T-cell (primary cell): ENCODE data around the gene FOXP1. TPM values are rescaled to one million over a fixed set of nuclear protein-coding genes. Genes with fewer than 3 reads are reported as not detected.

ENCODE experiments used
- ATAC-seq, 4 experiments: fragments of 200-7000 bp in 3 of 4; fragments of 150-1000 bp in 1 of 4; cut with Tn5 transposase; replicated peaks in 1 of 4; 1 replicate in 3 of 4; 2 replicates in 1 of 4; pipeline ENCODE4 v1.10.0; 2021; ENCODE audit warnings: moderate library complexity in 3 of 4, mild to moderate bottlenecking in 2 of 4, moderate number of reproducible peaks in 1 of 4
- CTCF ChIA-PET, 2 donors: fragments of 300-600 bp; sonication (Branson Sonifier 250); formaldehyde crosslinking; loops; one replicate each; lab custom pipeline; 2022; ENCODE audit warnings: antibody characterized with exemption in 2 of 2; lab: Charles Lee
- POLR2A ChIA-PET, 2 donors: fragments of 300-600 bp; sonication (Branson Sonifier 250); formaldehyde crosslinking; loops; one replicate each; lab custom pipeline; 2022; ENCODE audit warnings: antibody characterized with exemption in 2 of 2; lab: Charles Lee
- DNase-seq, 35 experiments: peaks; one replicate each; pipeline versions ENCODE4 v3.0.0 to v3.0.0-alpha.2; 2013 to 2023
- H3K27ac ChIP-seq: one replicate; pipeline ENCODE4 v1.5.1; 2013; ENCODE audit warnings: low read length
- H3K27me3 ChIP-seq, 2 experiments: replicated peaks in 1 of 2; 1 replicate in 1 of 2; 2 replicates in 1 of 2; pipeline versions ENCODE4 v1.6.1 to v1.7.0; 2013; ENCODE audit warnings: low read length in 1 of 2, mixed read lengths in 1 of 2; ENCODE audit not compliant: control insufficient read depth in 2 of 2, insufficient read depth in 2 of 2; ENCODE audit errors: extremely low read depth in 1 of 2
- H3K36me3 ChIP-seq, 2 donors: 1 replicate in 1 of 2; 2 replicates in 1 of 2; pipeline versions ENCODE4 v1.6.1 to v1.7.0; 2013; ENCODE audit warnings: low read length in 1 of 2; ENCODE audit not compliant: control insufficient read depth in 2 of 2, insufficient read depth in 1 of 2; ENCODE audit errors: extremely low read depth in 1 of 2
- H3K4me1 ChIP-seq, 2 experiments: 1 replicate in 1 of 2; 2 replicates in 1 of 2; pipeline versions ENCODE4 v1.6.1 to v1.7.0; 2013; ENCODE audit warnings: low read length in 2 of 2, mixed read lengths in 1 of 2; ENCODE audit not compliant: insufficient read depth in 2 of 2, control insufficient read depth in 1 of 2; ENCODE audit errors: extremely low read depth in 1 of 2
- H3K4me3 ChIP-seq, 2 donors: 1 replicate in 1 of 2; 2 replicates in 1 of 2; pipeline versions ENCODE4 v1.5.1 to v1.7.0; 2013; ENCODE audit warnings: mild to moderate bottlenecking in 2 of 2, low read length in 1 of 2, moderate library complexity in 1 of 2; ENCODE audit not compliant: control insufficient read depth in 1 of 2; ENCODE audit errors: extremely low read depth in 1 of 2
- H3K9me3 ChIP-seq: 2 replicates; pipeline ENCODE4 v1.7.0; 2013
- H3K27ac Mint-ChIP-seq, 2 donors: one replicate each; pipeline ENCODE4 v1.8.0; 2020 to 2021; ENCODE audit warnings: mild to moderate bottlenecking in 2 of 2, mixed read lengths in 2 of 2
- H3K27me3 Mint-ChIP-seq, 2 donors: one replicate each; pipeline ENCODE4 v1.8.0; 2021 to 2022; ENCODE audit warnings: mixed read lengths in 2 of 2
- H3K36me3 Mint-ChIP-seq: one replicate; pipeline ENCODE4 v1.8.0; 2021; ENCODE audit warnings: mixed read lengths
- H3K4me1 Mint-ChIP-seq, 3 donors: one replicate each; pipeline ENCODE4 v1.8.0; 2020 to 2022; ENCODE audit warnings: mixed read lengths in 3 of 3, mild to moderate bottlenecking in 1 of 3
- H3K4me3 Mint-ChIP-seq, 3 donors: one replicate each; pipeline ENCODE4 v1.8.0; 2020 to 2022; ENCODE audit warnings: mild to moderate bottlenecking in 3 of 3, mixed read lengths in 3 of 3, moderate library complexity in 3 of 3
- H3K9me3 Mint-ChIP-seq, 3 donors: one replicate each; pipeline ENCODE4 v1.8.0; 2020 to 2022; ENCODE audit warnings: mixed read lengths in 3 of 3
- WGBS: methylation state at CpG from one replicate; pipeline ENCODE4 v1.1.5; 2013; ENCODE audit warnings: missing lambda C conversion rate; ENCODE audit not compliant: insufficient coverage; 5-methylcytosine and 5-hydroxymethylcytosine counted together
- total RNA-seq, 35 experiments: library from RNA in 6 of 35; stranded (reverse) in 6 of 35; fragments of 120-200 nt in 1 of 35; gene quantifications; one replicate each; pipeline versions ENCODE4 v1.2.1 to v1.2.4 and lab custom pipeline; 2013 to 2026

Gene FOXP1
- total RNA-seq, 5 donors from 2014 or later (not counting 1 experiment from before 2014, with no cell fraction given), result 258 to 586 (median 290) TPM

GRCh38 chr3:71154846-71155245 lies 428.7 kb downstream of the FOXP1 start:
- H3K27me3 ChIP-seq, result no peaks in the 10 kb centered on the region
- ChIA-PET CTCF (interaction anchor here in 1 of 2 donors (0.5 kb wide), 1 partner anchor 24 kb away, joined by 8 read pairs; no protein-coding TSS in a partner anchor), POLR2A (no interaction called here)
- no peaks in the 10 kb centered on the region for H3K9me3 ChIP-seq
- no peak for ATAC-seq
- Mint-ChIP-seq H3K27ac (peak overlapping the region; percentile 24 to 29), H3K9me3 (no peaks in the 10 kb centered on the region), H3K4me1 (peaks cover 78 to 87% (median 83%) of the 10 kb centered on the region in 3 donors), H3K4me3 (no peak overlapping the region), H3K27me3 (no peaks in the 10 kb centered on the region), H3K36me3 (peaks cover 38% of the 10 kb centered on the region)
- H3K27ac ChIP-seq, result no peak overlapping the region
- no peak for DNase-seq
- H3K4me3 ChIP-seq, result no peak overlapping the region
- peaks cover 4 to 11% of the 10 kb centered on the region in 2 donors for H3K36me3 ChIP-seq
- H3K4me1 ChIP-seq, result peaks cover 6 to 14% of the 10 kb centered on the region in 2 experiments

DNA sequence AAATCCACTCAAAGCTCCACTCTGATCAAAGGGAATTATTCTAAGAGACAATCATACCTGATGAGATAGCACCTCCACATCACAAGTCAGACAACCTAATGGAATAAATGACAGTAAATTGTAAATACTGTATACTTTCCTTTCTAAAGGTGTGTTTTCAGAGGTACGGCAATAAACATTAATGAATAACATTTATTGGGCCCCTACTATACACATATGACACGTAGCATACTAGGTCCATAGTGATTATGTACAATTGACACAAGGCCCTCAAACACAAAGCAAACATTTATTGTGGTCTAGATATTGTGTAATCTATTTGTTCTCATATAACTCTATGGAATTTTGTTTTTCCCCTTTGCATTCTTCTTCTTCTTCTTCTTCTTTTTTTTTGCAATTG lies 429.8 kb downstream of the FOXP1 start:
- Mint-ChIP-seq H3K36me3 (peaks cover 33% of the 10 kb centered on the region), H3K4me3 (no peak overlapping the region), H3K4me1 (peaks cover 77 to 87% (median 83%) of the 10 kb centered on the region in 3 donors), H3K27me3 (no peaks in the 10 kb centered on the region), H3K27ac (peak overlapping the region in 1 of 2 donors; percentile 45), H3K9me3 (no peaks in the 10 kb centered on the region)
- no peak for DNase-seq
- Histone ChIP-seq H3K36me3 (peaks cover 4 to 12% of the 10 kb centered on the region in 2 donors), H3K27ac (no peak overlapping the region), H3K27me3 (no peaks in the 10 kb centered on the region), H3K9me3 (no peaks in the 10 kb centered on the region), H3K4me1 (peaks cover 8 to 14% of the 10 kb centered on the region in 2 experiments), H3K4me3 (no peak overlapping the region)
- no peak for ATAC-seq
- no CpG with 5 or more reads among the region's 2 CpGs for whole genome bisulfite sequencing
- ChIA-PET POLR2A (interaction anchor here (0.5 to 0.7 kb wide), 5 partner anchors 31 to 589 kb away, joined by 3 to 5 read pairs (median 3); no protein-coding TSS in a partner anchor), CTCF (interaction anchor here (0.6 to 0.7 kb wide), 3 partner anchors 65 to 1694 kb away, joined by 3 to 4 read pairs (median 3); partner anchors contain the start of gene SHQ1 (in 1 of the 2))

- CTCF ChIA-PET, result interaction anchor here in 1 of 2 donors (0.7 kb wide), 1 partner anchor 211 kb away, joined by 4 read pairs; no protein-coding TSS in a partner anchor
- H3K9me3 Mint-ChIP-seq, result no peaks in the 10 kb centered on the region
Observed at GRCh38 chr3:71152892-71153265, 430.6 kb downstream of the FOXP1 start.

DNA sequence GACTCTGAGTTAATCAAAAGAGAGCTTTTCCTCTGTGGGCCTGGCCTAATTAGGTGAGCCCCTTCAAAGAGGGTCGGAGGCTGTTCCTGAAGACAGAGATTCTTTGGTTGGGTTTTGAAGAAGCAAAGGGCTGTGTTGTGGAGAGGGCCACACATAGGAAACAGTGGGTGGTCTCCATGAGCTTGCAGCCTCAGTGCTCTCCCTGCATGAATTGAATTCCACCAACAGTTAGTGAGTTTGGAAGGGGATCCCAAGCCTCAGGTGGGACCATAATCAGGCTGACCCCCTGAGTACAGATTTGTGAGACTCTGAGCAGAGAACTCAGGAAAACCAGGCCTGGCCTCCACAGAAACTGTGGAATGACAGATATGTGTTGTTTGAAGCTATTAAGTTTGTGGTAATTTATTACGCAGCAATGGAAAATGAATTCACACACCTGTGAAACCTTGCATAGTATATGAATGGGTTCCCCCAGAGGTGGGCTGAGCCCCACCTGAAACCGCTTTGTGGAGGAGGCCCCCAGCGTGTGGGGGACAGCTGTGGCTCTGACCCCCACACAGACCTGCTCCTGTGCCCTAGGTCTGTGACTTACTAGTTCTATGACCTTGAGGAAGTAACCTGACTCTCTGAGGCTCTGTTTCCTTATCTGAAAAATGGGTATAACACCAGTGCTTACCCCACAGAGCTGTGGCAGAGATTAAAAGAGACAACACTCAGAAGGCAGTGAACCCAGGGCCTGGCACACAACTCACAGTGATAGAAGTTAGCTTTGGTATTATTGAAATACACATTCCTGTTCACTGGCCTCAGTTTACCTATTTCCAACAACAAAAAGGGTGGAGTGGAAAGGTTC lies 431.3 kb downstream of the FOXP1 start:
- ChIA-PET POLR2A (no interaction called here), CTCF (no interaction called here)
- no peak overlapping the region for H3K4me3 ChIP-seq
- Mint-ChIP-seq H3K4me3 (no peak overlapping the region), H3K27ac (peak overlapping the region; percentile 51 to 82), H3K9me3 (no peaks in the 10 kb centered on the region), H3K27me3 (no peaks in the 10 kb centered on the region), H3K4me1 (peaks cover 70 to 80% (median 79%) of the 10 kb centered on the region in 3 donors), H3K36me3 (peaks cover 30% of the 10 kb centered on the region)
- DNase-seq (no peak), ATAC-seq (no peak)
- H3K9me3 ChIP-seq, result no peaks in the 10 kb centered on the region
- H3K27ac ChIP-seq, result no peak overlapping the region
- H3K36me3 ChIP-seq, result peaks cover 4 to 15% of the 10 kb centered on the region in 2 donors
- no peaks in the 10 kb centered on the region for H3K27me3 ChIP-seq
- H3K4me1 ChIP-seq, result peaks cover 8 to 14% of the 10 kb centered on the region in 2 experiments
- 53% methylated on average over 2 of the region's 4 CpGs for WGBS

More at GRCh38 chr3:71152892-71153265, 430.6 kb downstream of the FOXP1 start:
- peaks cover 74 to 82% (median 81%) of the 10 kb centered on the region in 3 donors for H3K4me1 Mint-ChIP-seq
- H3K4me3 Mint-ChIP-seq, result no peak overlapping the region
- peak overlapping the region in 1 of 2 donors; percentile 45 for H3K27ac Mint-ChIP-seq
- H3K36me3 Mint-ChIP-seq, result peaks cover 33% of the 10 kb centered on the region
- H3K9me3 ChIP-seq, result no peaks in the 10 kb centered on the region
- H3K27ac ChIP-seq, result no peak overlapping the region
- no peaks in the 10 kb centered on the region for H3K27me3 Mint-ChIP-seq
- WGBS, result 87% methylated on average over 3 of the region's 8 CpGs
- H3K4me3 ChIP-seq, result no peak overlapping the region
- H3K27me3 ChIP-seq, result no peaks in the 10 kb centered on the region
- peaks cover 8 to 14% of the 10 kb centered on the region in 2 experiments for H3K4me1 ChIP-seq
- peaks cover 4 to 15% of the 10 kb centered on the region in 2 donors for H3K36me3 ChIP-seq
- ATAC-seq (no peak), DNase-seq (no peak)
- POLR2A ChIA-PET, result no interaction called here

DNA sequence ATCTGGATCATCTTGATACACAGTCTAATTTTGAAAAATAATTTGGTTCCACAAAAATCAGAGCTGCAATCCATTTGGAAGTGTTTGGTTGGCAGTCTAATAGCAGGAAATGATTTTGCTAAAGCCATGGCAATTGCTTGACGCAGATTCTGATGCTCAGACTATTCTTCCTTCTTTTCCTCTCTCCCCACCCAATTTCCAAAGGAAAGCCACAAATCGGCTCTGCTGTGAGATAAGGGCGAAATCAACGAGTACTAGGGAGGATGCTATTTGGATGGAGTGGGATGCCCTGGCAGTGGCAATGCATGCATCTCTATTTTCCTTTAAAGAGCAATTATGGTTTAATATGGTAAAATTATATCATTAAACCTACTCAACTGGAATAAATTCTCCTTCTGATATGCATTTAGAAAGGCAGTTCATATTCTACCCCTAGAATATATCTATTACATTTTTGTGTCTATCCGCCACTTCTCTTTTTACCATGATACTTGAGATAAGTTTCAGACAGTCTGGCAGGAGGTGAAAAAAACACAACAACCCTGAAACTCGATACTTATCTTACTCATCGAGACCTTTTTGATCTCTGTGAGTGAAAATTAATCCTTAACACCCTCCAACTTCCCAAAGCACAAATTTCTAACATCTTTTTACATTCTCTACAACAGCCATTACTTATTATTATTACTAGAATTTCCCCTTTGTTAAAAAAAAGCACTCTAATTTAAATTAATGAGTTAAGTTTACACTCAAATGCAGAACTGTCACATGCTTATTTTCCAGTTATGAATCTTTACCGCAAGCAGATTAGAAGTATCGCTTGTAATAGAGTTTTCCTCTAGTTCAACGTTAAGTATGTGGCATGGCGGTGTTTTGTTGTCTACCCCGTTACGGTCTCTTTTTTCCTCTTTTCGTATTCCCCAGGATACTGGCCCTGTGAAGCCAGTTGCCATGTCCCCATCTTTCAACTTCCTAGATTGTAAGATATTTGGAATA lies 433.3 kb downstream of the FOXP1 start:
- peak overlapping the region; percentile 68 for H3K27ac Mint-ChIP-seq
- Histone ChIP-seq H3K27ac (peak overlapping the region; percentile 2), H3K4me3 (no peak overlapping the region), H3K36me3 (peaks cover 4 to 17% of the 10 kb centered on the region in 2 donors), H3K27me3 (no peaks in the 10 kb centered on the region), H3K4me1 (peaks cover 8 to 18% of the 10 kb centered on the region in 2 experiments), H3K9me3 (no peaks in the 10 kb centered on the region)
- WGBS, result no CpG with 5 or more reads among the region's 14 CpGs
- H3K4me3 Mint-ChIP-seq, result peak overlapping the region in 2 of 3 donors; percentile 42 to 43
- H3K4me1 Mint-ChIP-seq, result peaks cover 67 to 77% (median 71%) of the 10 kb centered on the region in 3 donors
- ATAC-seq (peak; percentile 23 to 69 (median 58)), DNase-seq (no peak)
- peaks cover 21% of the 10 kb centered on the region for H3K36me3 Mint-ChIP-seq
- no peaks in the 10 kb centered on the region for H3K27me3 Mint-ChIP-seq
- no peaks in the 10 kb centered on the region for H3K9me3 Mint-ChIP-seq
- CTCF ChIA-PET, result no interaction called here
- POLR2A ChIA-PET, result interaction anchor here in 1 of 2 donors (1.0 kb wide), 2 partner anchors 15 to 20 kb away, joined by 3 to 4 read pairs; no protein-coding TSS in a partner anchor
